ENCODE measurements around the gene TXNRD2.
A peak's percentile ranks its signal among the peaks of the same experiment; 100 is the strongest.
"Not testable (repeated sequence)": the region's sequence is repeated elsewhere in the genome, so short reads cannot be mapped to it uniquely, and the experiment has no call there.

Gene TXNRD2

DNA sequence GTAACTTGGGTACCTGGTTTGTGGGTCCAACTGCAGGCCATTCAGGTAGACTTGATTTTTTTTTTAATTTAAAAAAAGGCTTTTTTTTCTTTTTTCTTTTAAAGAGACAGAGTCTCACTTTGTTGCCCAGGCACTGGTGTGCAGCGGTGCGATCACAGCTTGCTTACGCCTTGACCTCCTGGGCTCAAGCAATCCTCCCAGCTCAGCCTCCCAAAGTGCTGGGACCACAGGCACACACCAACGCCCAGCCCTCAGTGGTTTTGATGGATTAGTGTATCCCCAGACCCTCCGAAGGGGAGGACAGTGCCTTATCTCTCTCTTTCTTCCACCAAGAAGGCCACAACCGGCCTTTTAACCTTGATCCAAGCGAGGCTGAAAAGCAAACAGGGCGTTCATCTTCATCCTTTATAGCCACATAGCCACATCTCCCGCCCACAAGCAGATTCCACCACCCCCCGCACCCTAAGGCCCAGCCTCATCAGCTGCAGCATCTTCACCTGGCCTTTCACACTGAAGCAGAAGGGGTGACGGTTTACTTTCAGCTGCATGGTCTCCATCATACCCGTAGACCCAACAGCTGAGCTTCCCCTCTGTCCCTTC, 17.6 kb downstream of the TXNRD2 start:
- no peak for DNase-seq (ENCODE audit: low spot score)

DNA sequence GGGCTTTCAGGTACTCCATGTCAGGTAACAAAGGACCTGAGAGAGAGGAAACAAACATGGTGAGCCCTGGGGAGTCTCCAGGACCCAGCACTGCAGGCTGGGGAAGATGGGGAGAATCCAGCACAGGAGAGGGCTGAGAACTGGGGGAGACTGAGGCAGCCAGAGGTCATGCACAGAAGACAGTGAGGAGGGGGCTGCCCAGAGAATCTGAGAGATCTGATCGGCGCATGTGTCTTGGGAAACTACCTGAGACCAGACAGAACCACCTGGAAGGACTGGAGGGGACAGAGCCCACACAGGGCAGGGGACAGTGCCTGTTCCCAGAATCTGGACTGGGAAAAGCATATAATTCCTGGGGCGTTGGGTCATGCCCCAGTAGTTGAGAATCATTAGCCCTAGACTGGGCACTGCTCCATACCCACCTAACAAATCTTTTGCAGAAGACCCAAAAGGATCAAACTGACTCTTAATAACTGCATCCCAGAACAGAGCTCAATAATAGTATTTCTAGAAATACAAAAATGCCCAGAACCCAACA, 20.0 kb downstream of the TXNRD2 start:
- DNase-seq (ENCODE audit: low spot score) = no peak

DNA sequence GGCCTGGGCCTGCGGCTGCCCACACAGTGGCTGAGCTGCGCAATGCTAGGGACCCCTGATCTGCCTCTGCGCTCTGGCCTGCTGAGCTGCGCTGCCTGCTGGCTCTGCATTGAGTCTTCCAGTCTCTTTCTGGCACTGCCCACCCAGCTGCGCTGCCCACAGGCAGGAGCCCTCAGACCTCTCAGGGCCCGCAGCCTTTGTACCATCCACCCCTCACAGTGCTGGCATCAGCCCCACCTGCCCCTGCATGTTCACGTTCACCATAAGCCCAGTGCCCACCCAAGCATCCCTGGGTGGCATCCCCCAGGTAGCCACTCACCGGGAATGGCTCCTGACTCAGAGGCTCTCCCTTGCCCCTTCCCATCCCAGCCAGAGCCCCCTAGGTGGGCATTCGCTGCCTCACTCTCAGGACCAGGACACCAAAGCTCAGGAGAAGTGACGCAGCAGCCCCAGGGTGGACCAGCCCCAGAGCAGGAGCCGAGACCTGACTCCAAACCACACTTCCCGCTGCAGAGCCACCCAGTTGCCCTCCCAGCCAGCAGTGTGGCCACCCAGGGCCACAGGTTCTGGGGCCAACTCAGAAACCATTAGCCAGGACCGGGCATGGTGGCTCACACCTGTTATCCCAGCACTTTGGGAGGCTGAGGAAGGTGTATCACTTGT, 21.8 kb downstream of the TXNRD2 start:
- DNase-seq (ENCODE audit: low spot score) = no peak

DNA sequence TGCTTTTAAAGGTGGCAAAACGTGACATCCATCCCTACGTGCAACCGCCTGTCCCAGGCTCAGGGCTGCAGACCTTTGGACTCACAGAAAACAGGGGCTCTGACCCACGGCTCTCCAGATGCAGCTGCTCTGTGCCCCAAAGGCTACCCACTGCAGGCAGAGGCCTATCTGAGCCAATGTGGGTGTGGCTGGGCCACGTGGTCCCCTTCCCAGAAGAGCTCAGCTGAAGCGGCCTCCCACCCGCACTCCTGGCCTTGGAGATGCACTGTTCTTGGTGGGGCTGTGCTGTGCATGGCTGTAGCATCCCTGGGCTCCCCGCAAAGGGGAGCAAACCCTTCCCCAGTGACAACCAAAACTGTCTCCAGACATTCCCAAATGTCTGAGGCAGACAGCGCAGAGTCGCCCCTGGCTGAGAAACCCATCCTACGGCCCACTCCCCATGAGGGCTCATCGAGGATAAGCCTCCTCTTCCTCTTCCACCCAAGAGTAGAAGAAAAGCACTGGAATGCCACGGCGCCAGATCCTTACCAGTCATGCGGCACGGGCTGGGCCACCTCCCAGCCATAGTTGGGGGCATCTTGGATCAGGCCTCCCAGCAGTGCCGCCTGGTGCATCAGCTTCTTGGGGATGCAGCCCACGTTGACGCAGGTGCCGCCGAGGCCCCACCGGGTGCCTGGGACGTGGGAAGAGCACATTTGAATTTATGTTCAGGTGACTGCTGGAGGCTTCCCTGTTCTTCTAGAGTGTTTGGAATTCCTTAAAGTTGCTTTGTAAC, 23.1 kb downstream of the TXNRD2 start:
- DNase-seq (ENCODE audit: low spot score) = no peak

DNA sequence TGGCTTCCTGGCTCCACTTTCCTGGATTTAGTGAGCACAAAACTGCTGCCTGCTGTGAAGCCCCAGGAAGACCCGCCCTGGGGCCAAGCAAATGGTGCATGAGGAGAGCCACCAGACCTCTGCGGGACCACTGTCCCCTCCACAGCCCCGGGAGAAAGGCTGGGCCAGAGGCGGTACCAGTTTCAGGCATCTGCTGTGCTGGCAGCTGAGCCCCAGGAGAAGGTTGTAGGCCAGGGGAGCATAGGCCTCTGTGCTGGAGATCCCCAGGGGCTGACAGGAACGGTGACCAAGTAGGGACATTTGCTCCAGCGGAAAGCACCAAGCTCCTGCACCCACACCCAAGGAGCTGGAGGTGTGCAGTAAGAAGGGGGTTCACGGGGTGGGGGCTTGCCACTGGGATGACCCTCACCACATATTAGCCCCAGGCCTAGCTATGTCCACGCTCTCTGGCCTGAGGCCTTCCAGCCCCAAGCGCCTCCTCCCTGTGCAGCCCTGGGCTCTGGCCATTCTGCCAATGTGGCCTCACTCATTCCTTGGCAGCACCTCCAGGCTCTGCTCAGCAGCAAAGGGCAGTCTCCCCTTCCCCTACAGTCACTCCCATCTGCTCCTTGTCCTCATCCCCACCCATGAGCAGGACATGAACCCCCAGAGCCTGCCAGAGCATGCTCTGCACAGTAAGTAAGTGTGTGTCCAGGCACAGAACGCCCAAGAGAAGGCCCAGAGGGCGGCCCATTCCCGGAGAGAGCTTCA, 24.1 kb downstream of the TXNRD2 start:
- DNase-seq (ENCODE audit: low spot score) = no peak

DNA sequence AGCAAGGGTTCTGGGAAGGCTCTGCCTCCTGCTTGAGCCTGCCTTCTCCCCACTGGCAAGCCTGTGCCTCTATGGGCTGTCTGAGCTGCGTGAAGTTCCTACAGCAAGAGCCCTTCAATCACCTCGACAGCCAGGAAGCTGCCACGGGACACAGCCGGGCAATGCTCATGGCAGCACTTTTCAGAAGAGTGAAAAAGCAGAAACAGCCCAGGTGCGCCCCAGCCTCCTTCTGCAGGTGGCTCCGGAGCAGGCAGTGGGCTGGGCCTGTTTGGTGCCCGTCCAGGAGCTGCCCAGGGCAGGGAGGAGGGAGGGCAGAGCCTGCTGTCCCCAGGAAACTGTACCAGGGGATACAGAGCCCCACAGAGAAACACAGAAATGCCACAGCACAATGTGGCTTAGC, 24.7 kb downstream of the TXNRD2 start:
- DNase-seq (ENCODE audit: low spot score) = no peak

DNA sequence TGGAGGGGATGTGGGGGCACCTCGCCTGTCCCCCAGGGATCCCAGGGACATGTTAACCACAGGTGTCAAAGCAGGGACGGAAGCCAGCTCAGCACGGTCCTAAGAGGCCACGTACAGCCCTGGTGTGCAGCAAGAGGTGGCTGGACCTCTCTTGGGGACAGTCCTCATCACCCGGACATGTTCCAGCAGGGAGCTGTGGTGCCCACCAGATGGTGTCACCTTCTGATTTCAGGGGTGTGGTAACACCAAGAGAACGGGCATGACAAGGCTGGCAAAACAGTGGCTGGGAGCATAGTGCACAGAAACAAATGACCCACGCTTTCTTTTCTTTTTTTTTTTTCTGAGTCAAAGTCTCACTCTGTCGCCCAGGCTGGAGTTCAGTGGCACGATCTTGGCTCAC, 25.6 kb downstream of the TXNRD2 start:
- DNase-seq (ENCODE audit: low spot score) = no peak

DNA sequence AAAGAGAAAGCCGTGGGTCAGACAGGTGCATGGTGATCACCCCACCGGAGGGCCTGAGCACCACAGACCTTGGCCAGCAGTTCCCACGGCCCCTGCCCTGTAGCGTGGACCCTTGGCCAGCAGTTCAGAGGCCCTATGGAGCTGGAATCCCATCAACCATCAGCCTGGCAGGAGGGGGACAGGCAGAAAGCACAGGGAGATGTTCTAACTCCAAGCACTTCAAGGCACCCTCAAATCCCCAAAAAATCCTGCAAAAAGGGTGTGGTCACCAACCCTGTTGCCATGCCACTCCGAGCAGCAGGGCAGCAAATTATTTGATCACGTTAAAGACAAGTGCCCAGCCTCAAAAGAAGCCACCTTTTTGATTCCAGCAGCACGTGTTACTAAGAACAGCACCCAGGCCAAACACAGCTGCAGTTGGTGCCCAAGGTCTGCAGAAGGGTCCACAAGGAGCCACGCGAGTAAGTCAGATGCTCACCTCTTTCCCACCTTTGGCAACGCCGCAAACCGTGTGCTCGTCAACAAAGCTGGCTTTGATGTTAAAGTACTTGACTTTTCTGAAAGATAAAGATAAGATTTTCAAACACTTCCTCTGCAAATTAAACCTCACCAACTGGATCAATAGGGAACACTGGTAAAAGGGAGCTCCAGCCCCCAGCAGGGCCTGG, 26.2 kb downstream of the TXNRD2 start:
- DNase-seq (ENCODE audit: low spot score) = no peak

DNA sequence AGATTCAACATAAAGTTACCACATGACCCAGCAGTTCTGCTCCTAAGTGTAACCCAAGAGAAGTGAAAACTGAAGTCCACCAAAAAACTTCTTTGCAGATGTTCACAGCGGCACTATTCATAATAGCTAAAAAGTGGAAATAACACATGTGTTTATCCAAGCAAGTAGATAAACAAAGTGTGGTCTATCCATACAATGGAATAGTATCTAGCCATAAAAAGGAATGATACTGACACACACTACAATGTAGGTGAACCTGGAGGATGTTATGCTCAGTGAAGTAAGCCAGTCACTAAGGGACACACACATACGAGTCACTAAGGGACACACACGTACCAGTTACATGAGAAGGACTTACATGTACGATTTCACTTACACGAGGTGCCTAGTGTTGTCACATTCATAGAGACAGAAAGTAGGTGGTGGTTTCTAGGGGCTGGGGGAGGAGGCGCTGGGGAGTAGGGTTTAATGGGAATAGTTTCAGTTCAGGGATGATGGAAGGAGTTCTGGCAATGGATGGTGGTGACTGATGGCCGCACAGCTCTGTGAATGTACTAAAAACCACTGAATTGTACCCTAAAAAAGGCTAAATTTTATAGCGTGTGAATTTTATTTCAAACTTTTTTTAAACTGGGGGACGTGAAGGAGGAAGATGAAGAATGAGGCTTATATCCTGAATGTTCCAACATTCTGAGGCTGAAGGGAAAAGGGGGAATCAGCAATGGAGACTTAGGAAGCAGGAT, 27.2 kb downstream of the TXNRD2 start:
- DNase-seq (ENCODE audit: low spot score) = no peak

DNA sequence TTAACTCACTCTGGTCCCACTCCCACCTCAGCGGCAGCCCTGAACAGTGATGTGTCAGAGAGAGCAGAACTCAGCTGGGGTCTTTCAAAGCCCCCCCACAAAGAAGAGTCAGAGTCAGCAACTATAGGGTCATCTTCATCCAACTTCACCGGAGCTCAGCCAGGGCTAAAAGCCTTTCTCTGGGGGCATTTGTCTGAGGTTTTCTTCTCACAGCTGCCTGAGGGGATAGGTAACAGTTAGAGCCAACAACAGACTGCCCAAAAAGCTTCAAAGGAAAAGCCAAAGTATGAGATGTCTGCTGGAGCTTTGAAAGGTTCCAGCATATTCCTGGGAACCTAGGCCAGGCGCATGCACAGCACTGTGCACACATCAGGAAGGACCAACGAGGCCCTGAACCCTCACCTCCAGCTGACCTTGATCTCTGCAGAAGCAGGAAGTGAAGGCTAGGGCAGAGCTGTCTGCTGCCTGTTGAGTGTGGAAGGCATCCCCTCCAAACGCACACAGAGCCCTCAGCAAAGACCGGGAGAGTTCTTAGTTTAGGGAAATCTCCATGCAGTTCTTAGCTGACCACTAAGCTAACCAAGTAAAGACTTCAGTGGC, 28.2 kb downstream of the TXNRD2 start:
- no peak for DNase-seq (ENCODE audit: low spot score)

DNA sequence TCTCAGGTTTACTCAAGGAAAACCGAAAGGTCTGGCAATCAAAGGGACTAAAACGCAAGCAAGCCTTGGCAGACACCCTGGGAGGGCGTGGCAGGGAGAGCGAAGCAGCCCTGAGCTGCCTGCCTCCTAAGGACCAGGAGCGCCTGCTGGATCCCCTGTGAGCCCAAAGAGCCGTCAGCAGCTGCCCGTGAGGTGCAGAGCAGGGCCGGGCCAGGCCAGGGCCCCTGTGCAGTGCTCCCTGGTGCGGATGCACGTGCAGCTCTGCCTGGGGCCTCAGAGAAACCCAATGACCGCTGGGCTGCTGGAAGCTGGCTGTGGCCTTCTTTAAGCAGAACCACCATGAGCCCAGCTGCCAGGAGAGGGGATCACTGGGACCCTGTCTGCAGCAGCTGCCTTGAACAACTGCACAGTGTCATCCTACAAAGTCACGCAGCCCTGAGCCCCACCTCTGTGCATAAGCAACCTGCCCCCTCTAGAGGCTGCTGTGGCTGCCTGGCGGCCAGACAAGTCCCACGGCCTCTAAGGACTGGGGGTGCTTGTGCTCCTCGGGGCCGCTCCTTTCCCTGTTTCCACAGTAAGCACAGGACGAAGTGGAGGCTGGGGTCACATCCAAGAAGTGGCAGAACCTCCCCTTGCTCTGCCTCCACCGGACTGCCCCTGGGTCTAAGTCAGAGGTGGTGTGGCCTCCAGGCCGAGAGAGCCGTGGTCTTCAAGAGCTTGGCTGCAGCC, 29.2 kb downstream of the TXNRD2 start:
- no peak for DNase-seq (ENCODE audit: low spot score)

DNA sequence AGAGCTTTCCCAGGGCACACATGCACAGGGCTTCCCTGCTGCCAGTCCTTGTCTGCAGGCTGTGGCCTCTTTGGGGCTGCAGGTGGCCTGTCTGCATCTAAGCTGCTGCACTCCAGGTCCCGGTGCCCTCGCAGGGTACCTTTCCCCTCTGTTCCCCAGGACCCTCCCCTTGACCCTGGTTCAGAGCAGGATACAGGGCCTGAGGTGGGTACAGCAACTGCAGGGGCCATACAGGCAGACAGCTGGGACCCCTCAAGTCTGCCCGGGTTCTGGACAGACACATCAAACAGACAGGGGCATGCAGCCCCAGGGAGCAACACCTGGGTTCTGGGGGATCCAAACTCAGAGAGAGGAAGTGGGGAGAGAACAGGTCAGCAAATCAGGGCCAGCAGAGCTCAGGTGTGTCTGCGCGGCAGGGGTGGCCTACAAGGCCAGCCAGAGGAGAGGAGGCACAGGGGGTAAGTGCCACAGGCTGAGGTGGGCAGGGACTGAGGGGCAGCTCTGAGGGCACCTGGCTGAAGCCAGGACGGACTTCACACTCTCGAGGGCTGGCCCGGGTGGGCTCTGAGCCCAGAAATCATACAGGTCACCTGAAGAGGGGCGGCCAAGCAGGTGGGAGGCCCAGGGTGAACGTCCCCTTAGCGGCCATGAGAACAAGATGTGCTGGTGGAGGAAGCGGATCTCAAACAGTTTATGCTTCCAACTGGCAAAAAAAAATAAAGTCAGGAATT, 29.9 kb downstream of the TXNRD2 start:
- DNase-seq (ENCODE audit: low spot score) = no peak

DNA sequence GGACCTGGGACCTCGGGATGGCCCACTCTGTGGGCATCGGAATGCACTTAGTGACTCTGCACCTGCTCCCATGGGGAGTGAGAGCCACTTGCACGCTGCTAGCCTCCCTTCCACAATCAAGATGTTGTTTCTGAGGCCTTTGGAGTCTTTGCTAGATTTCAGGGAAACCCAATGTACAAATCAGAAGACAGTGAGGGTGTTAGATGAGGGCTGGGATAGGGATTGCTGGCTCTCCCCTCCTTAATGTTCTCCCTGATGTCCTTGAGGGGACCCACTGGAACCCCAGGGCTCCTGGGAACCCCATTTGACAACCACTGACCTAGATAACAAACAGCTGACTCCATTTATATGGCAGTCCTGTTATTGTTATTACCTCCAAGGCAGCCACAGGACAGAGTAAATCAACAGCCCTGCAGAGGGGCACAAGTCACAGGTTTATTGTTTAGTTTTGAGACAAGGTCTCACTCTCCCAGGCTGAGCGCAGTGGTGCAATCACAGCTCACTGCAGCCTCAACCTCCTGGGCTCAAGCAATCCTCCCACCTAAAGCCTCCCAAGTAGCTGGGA, 31.4 kb downstream of the TXNRD2 start:
- DNase-seq (ENCODE audit: low spot score) = no peak

DNA sequence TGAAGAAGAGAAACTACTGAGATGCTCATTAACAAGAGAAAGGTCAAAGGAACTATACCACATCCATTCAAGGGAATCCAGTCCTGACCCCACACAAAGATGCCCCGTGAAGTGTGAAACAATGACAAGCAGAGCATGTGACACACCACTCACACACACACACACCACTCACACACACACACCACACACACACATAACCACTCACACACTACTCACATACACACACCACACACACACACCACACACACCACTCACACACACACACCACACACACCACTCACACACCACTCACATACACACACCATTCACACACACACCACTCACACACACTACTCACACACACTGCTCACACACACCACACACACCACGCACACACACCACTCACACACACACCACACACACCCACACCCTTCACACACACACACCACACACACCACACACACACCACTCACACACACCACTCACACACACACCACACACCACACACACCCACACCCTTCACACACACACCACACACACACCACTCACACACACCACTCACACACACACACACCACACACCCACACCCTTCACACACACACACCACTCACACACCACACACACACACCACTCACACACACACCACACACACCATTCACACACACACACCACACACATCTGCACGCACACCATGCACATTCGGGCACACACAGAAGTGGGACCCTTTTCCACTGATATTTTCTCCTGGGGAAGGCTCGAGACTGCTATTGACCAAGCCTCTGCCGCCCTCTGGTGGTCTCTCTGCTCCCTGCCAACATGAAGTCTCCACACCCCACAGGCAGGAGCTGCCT, 32.1 kb downstream of the TXNRD2 start:
- DNase-seq (ENCODE audit: low spot score) = peak; percentile 85

DNA sequence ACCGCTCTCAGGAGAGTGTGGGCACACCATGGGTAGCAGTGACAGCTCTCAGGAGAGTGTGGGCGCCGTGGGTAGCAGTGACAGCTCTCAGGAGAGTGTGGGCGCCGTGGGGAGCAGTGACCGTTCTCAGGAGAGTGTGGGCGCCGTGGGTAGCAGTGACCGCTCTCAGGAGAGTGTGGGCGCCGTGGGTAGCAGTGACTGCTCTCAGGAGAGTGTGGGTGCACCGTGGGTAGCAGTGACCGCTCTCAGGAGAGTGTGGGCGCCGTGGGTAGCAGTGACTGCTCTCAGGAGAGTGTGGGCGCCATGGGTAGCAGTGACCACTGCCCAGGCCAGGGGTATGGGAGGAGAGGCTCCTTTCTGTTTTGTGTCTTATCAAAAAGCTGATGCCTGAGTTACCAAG, 33.7 kb downstream of the TXNRD2 start:
- DNase-seq (ENCODE audit: low spot score) = not testable (repeated sequence)

DNA sequence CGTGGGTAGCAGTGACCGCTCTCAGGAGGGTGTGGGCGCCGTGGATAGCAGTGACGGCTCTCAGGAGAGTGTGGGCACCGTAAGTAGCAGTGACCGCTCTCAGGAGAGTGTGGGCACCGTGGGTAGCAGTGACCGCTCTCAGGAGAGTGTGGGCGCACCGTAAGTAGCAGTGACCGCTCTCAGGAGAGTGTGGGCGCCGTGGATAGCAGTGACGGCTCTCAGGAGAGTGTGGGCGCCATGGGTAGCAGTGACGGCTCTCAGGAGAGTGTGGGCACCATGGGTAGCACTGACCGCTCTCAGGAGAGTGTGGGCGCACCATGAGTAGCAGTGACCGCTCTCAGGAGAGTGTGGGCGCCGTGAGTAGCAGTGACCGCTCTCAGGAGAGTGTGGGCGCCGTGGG, 34.8 kb downstream of the TXNRD2 start:
- DNase-seq (ENCODE audit: low spot score) = not testable (repeated sequence)

DNA sequence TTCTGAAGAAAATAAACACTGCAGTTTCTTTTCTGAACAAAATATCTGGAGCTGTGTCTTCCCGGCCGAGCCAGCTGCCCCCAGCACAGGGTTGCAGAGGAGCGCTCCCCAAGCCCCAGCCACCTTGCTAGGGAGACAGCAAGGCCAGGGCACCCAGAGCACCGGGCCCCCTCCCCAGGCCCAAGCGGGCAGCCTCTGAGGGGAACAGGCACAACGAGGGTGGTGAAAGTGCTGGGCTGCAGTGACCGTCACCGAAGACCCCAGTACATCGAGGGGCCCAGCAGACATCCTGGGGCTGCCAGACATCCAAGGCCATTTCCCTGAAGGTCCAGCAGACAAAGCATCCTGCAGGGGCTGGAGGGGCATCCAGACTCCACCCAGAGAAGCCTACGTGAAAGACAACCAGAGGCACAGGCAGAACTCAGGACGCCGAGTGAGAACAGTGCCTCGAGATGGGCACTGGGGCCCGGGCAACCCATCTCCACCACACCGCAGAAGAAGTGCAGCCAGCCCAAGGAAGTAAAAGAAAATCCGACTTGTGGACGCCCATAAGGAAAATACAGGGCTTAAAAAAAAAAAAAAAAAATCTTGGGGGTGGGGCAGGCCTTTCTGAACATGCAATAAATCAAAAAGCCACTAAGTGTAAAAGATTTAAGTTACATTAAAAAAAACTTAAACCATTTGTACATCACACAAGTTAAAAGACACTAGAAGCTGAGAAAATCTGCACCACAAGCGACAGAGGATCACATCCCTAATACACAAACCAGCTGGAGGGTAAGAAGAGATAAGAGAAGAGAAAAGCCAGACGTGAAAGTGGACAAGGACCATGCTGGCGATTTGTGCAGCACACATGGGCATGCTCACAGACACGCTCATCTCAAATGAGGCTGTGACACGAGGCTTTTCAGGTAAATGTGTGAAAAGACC, 36.0 kb downstream of the TXNRD2 start:
- no peak for DNase-seq (ENCODE audit: low spot score)
